Endothelial cell of umbilical vein (primary cell): ENCODE measurements around the gene CGRRF1. TPM values are rescaled to one million over a fixed set of nuclear protein-coding genes. Genes with fewer than 3 reads are reported as not detected.

ENCODE experiments used
- BruUV-seq: library from RNA; stranded (reverse); fragments of 400-500 nt; replicated peaks from 2 replicates; lab custom pipeline; 2021; lab: Mats Ljungman, UMichigan
- CTCF ChIA-PET: fragments of 300-600, 350-600 bp; sonication (Branson Sonifier 250); formaldehyde crosslinking; loops from one replicate; lab custom pipeline; 2021; ENCODE audit warnings: antibody characterized with exemption, inconsistent platforms; lab: Charles Lee
- POLR2A ChIA-PET: fragments of 300-600, 350-600 bp; sonication (Branson Sonifier 250); formaldehyde crosslinking; loops from one replicate; lab custom pipeline; 2021; ENCODE audit warnings: antibody characterized with exemption, inconsistent platforms; lab: Charles Lee
- DNase-seq: peaks from one replicate; pipeline ENCODE4 v3.0.0-alpha.2; 2011; ENCODE audit warnings: low read depth, low spot score
- FAIRE-seq: peaks from 2 replicates; lab custom pipeline; 2011; peaks lifted over from hg19 to GRCh38; lab: Jason Lieb, UNC
- H2AFZ ChIP-seq: 2 replicates; pipeline ENCODE4 v1.6.0; 2012; ENCODE audit warnings: low read depth, low read length, control low read depth, inconsistent platforms
- H3K27ac ChIP-seq: 2 replicates; pipeline ENCODE4 v1.5.1; 2011; ENCODE audit warnings: low read depth, mild to moderate bottlenecking, control low read depth, low read length, moderate library complexity; ENCODE audit not compliant: insufficient read depth
- H3K27me3 ChIP-seq, 2 experiments: 2 replicates each; pipeline versions ENCODE4 v1.6.0 to v1.6.1; 2011; ENCODE audit warnings: low read length in 2 of 2, mixed read lengths in 1 of 2; ENCODE audit not compliant: control insufficient read depth in 2 of 2, insufficient read depth in 2 of 2
- H3K36me3 ChIP-seq, 2 experiments: 2 replicates in 1 of 2; 3 replicates in 1 of 2; pipeline ENCODE4 v1.5.1; 2011; ENCODE audit warnings: low read length in 2 of 2, mild to moderate bottlenecking in 1 of 2, moderate library complexity in 1 of 2; ENCODE audit not compliant: control insufficient read depth in 2 of 2, insufficient read depth in 2 of 2; ENCODE audit errors: extremely low read depth in 1 of 2
- H3K4me1 ChIP-seq: 3 replicates; pipeline ENCODE4 v1.5.1; 2011; ENCODE audit warnings: mild to moderate bottlenecking, low read length; ENCODE audit not compliant: control insufficient read depth, insufficient read depth; ENCODE audit errors: extremely low read depth
- H3K4me2 ChIP-seq: 2 replicates; pipeline ENCODE4 v1.6.1; 2011; ENCODE audit warnings: low read length, control low read depth, mixed read lengths; ENCODE audit not compliant: insufficient read depth
- H3K4me3 ChIP-seq, 3 experiments: fragments of 200-600 bp in 1 of 3; sonication (generic), shearing (Covaris generic) in 1 of 3; replicated peaks in 1 of 3; 2 replicates each; pipeline ENCODE4 v1.5.1; 2011 to 2016; ENCODE audit warnings: control low read depth in 3 of 3, low read length in 3 of 3, mild to moderate bottlenecking in 2 of 3, inconsistent platforms in 1 of 3, low read depth in 1 of 3, moderate library complexity in 1 of 3; ENCODE audit not compliant: insufficient read depth in 1 of 3
- H3K79me2 ChIP-seq: 2 replicates; pipeline ENCODE4 v1.6.0; 2012; ENCODE audit warnings: low read length, inconsistent platforms; ENCODE audit not compliant: control insufficient read depth, insufficient read depth
- H3K9ac ChIP-seq: replicated peaks from 2 replicates; pipeline ENCODE3; 2011; ENCODE audit warnings: low read length, control low read depth; ENCODE audit not compliant: insufficient read depth; ENCODE audit errors: extremely low read depth
- H3K9me1 ChIP-seq: replicated peaks from 3 replicates; pipeline ENCODE4 v1.6.0; 2011; ENCODE audit warnings: mild to moderate bottlenecking, low read length; ENCODE audit not compliant: control insufficient read depth, insufficient read depth; ENCODE audit errors: extremely low read depth
- H3K9me3 ChIP-seq: replicated peaks from 2 replicates; pipeline ENCODE4 v1.5.1; 2012; ENCODE audit warnings: low read length, inconsistent platforms; ENCODE audit not compliant: control insufficient read depth, insufficient read depth
- H4K20me1 ChIP-seq: replicated peaks from 2 replicates; pipeline ENCODE3; 2011; ENCODE audit warnings: mild to moderate bottlenecking, low read length; ENCODE audit not compliant: control insufficient read depth, insufficient read depth; ENCODE audit errors: extremely low read depth
- EZH2 ChIP-seq: IDR thresholded peaks from 2 replicates; pipeline ENCODE4 v1.6.1; 2012; ENCODE audit warnings: borderline replicate concordance, low read depth, mild to moderate bottlenecking, moderate library complexity, low read length, inconsistent platforms; ENCODE audit not compliant: severe bottlenecking
- FOS ChIP-seq: IDR thresholded peaks from 2 replicates; pipeline ENCODE4 v1.6.1; 2011; ENCODE audit warnings: mild to moderate bottlenecking, low read length, moderate library complexity, borderline replicate concordance; ENCODE audit not compliant: insufficient read depth
- GATA2 ChIP-seq: IDR thresholded peaks from 2 replicates; pipeline ENCODE4 v1.7.0; 2011; ENCODE audit warnings: low read depth, mild to moderate bottlenecking, moderate library complexity, mixed read lengths, low read length; ENCODE audit not compliant: insufficient read length, insufficient read depth
- JUN ChIP-seq: IDR thresholded peaks from 2 replicates; pipeline ENCODE4 v1.6.1; 2011; ENCODE audit warnings: borderline replicate concordance, low read depth; ENCODE audit not compliant: insufficient read length, insufficient read depth
- MYC ChIP-seq: IDR thresholded peaks from one replicate; pipeline ENCODE4 v1.6.1; 2011; ENCODE audit warnings: mild to moderate bottlenecking, low read depth, low read length
- POLR2A ChIP-seq: IDR thresholded peaks from 2 replicates; pipeline ENCODE4 v1.6.1; 2012; ENCODE audit warnings: low read depth, mild to moderate bottlenecking, control low read depth, low read length
- dilution Hi-C: fragments of 300-500 bp; cut with MboI; formaldehyde crosslinking; loops from one replicate; pipeline ENCODE4 v1.15.0; 2019; ENCODE audit warnings: low sequenced_read_pairs; ENCODE audit not compliant: extremely low pct_ligation_motif_present
- intact Hi-C: fragments of 100-400 bp; cut with micrococcal nuclease; formaldehyde crosslinking; loops from one replicate; pipeline ENCODE4 v1.10.0; 2022
- polyA plus RNA-seq, 4 experiments: library from polyadenylated mRNA; depleted of rRNA in 3 of 4; stranded (reverse) in 3 of 4; unstranded in 1 of 4; fragments of >200 nt; gene quantifications; 2 replicates each; pipeline versions ENCODE4 v1.2.1 to v1.2.3, GENCODE V29; 2011 to 2012; ENCODE audit warnings: missing spikeins in 1 of 4
- total RNA-seq: library from RNA; stranded (reverse); gene quantifications from 2 replicates; pipeline ENCODE4 v1.2.3, GENCODE V29; 2021
- TF ChIP-seq, protein P1 (sequence below): IDR thresholded peaks from 2 replicates; pipeline ENCODE4 v1.6.1; 2011; ENCODE audit not compliant: insufficient read depth, insufficient read length
- TF ChIP-seq, protein P2 (sequence below), 2 donors: IDR thresholded peaks; 1 replicate in 1 of 2; 2 replicates in 1 of 2; pipeline ENCODE4 v1.5.1; 2011; ENCODE audit warnings: low read length in 2 of 2, mild to moderate bottlenecking in 2 of 2, moderate library complexity in 2 of 2, control low read depth in 1 of 2, inconsistent platforms in 1 of 2, low read depth in 1 of 2; ENCODE audit not compliant: insufficient read depth in 1 of 2; ENCODE audit errors: extremely low read depth in 1 of 2

CGRRF1 gene
- total and polyA plus RNA-seq, 2 donors (not counting 3 experiments of a cell fraction or from before 2014, with no cell fraction given) = 6.6 to 15.7 TPM

DNA sequence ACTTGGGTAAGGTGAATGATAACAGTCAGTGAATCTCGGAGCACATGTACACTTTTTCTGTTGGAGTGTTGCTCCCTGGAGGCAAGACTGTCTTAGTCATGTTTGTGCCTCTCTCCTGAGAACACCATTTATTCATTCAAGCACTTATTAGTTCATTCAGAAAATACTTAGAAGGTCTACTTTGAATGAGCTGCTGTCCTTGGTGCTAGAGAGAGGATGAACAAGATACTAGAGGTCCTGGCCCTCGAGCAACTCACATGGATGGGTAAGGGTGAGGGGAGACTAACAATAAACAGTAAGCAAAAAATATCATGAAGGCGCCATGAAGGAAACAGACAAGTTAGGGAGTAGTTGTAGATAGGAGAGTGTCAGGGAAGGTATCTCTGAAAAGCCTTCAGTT is 40.2 kb downstream of the CGRRF1 start:
- no TSS peak for BruUV-seq
- Histone ChIP-seq H3K9ac (no peak overlapping the region), H3K4me1 (no peaks in the 10 kb centered on the region), H3K4me3 (no peak overlapping the region), H3K9me1 (no peaks in the 10 kb centered on the region), H3K79me2 (no peaks in the 10 kb centered on the region), H3K27me3 (peaks cover 0 to 3% of the 10 kb centered on the region in 2 experiments), H3K27ac (no peak overlapping the region), H2AFZ (no peak overlapping the region), H3K36me3 (no peaks in the 10 kb centered on the region), H4K20me1 (no peaks in the 10 kb centered on the region), H3K4me2 (no peak overlapping the region), H3K9me3 (no peaks in the 10 kb centered on the region)
- intact Hi-C loops = no loop called here
- no peak for TF ChIP-seq MYC
- TF ChIP-seq EZH2 = no peak
- no peak for TF ChIP-seq POLR2A
- no peak for TF ChIP-seq FOS
- TF ChIP-seq, protein P1, sequence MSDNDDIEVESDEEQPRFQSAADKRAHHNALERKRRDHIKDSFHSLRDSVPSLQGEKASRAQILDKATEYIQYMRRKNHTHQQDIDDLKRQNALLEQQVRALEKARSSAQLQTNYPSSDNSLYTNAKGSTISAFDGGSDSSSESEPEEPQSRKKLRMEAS = no peak
- no peak for TF ChIP-seq JUN
- TF ChIP-seq GATA2 = no peak
- TF ChIP-seq, protein P2, sequence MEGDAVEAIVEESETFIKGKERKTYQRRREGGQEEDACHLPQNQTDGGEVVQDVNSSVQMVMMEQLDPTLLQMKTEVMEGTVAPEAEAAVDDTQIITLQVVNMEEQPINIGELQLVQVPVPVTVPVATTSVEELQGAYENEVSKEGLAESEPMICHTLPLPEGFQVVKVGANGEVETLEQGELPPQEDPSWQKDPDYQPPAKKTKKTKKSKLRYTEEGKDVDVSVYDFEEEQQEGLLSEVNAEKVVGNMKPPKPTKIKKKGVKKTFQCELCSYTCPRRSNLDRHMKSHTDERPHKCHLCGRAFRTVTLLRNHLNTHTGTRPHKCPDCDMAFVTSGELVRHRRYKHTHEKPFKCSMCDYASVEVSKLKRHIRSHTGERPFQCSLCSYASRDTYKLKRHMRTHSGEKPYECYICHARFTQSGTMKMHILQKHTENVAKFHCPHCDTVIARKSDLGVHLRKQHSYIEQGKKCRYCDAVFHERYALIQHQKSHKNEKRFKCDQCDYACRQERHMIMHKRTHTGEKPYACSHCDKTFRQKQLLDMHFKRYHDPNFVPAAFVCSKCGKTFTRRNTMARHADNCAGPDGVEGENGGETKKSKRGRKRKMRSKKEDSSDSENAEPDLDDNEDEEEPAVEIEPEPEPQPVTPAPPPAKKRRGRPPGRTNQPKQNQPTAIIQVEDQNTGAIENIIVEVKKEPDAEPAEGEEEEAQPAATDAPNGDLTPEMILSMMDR (IDR thresholded peaks at IDR 0.05; ENCODE audit: extremely low read depth in 1 of 2, insufficient read depth in 1 of 2, low read depth in 1 of 2, low read length in 2 of 2) = no peak
- FAIRE-seq (no peak), DNase-seq (no peak)
- ChIA-PET CTCF (interaction anchor here (0.8 to 1.5 kb wide), 6 partner anchors 10 to 226 kb away, joined by 3 to 5 read pairs (median 4); partner anchors contain the start of gene CGRRF1), POLR2A (no interaction called here)
- dilution Hi-C loops = no loop called here
